HG02981 (cell line): ENCODE results near the gene CCR9.

Experiments used
- ATAC-seq: cut with Tn5 transposase; IDR thresholded peaks from one replicate; pipeline ENCODE4 v1.9.1; 2021; ENCODE audit warnings: mild to moderate bottlenecking, moderate library complexity; ENCODE audit not compliant: unreplicated experiment

Gene CCR9

DNA sequence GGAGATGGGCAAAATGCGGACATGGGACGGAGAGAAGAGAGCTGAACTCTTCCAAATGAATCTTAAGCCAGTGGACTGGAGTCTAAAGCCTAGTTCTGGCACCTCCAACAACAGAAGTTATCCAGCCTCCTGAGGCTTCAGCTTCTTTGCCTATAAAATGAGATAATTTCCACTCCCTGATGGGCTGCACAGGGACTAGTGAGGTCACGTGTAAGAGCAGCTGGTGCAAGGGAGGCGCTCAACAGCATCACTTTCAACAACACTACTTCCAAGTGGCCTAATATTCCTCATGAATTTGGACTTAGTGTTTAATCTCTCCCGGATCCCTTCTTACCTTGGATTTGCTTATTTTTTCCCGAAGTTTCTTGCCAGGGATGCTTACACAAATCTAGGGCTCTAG, 65.6 kb downstream of the CCR9 start:
- no peak for ATAC-seq

DNA sequence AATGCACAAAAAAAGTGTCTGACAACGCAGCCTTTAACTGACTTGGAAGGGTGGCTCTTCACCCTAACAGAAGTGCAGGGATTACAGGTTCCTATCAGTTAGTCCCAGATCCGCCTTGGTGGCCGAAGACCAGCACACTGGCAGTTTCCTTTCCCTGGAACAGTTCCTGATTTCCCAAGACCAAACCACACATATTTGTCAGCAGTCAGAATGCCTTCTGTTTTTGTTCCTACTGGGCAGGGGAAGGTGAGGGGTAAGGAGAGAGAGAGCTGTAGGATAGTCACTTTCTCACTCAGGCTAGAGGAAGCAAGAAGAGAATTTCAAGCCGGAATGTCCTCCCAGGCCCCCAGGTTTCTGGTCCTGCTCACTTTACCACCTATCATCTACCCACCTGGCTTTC, 66.1 kb downstream of the CCR9 start:
- no peak for ATAC-seq
